GM18508 (cell line): ENCODE data around the gene VGLL4.
"Not testable (repeated sequence)": the region's sequence is repeated elsewhere in the genome, so short reads cannot be mapped to it uniquely, and the experiment has no call there.

Experiments used
- ATAC-seq: cut with Tn5 transposase; IDR thresholded peaks from one replicate; pipeline ENCODE4 v1.9.1; 2021; ENCODE audit warnings: moderate number of reproducible peaks; ENCODE audit not compliant: insufficient read depth, unreplicated experiment

VGLL4 gene

DNA sequence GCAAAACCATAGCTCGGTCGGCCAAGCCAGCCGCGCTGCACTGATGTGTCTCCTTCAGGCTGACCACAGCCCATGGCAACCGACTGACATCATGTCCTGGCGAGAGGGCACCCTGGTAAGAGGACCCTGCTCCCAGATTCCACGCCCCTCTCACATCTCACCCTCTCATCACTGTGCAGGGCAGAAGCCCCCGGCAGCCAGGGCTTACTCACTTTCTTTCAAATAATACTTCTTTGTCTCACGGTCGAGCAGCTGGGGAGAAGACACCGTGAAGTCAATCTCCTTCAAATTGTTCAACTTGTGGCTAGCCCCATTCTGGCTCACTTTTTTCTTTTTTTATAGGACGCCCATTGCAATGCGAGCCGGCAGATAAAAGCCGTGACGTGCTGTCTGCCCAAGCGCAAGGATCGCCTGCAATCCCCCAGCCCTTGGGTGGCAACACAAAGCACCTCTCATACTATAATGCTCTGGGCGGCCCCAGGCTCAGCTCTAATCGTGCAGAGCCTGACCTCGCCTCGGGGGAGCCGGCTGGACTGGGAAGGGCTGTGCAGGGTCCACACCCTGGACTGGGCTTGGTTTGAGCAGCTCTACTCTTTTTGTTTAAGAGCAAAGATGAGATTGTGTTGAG lies 33.6 kb downstream of the VGLL4 start:
- ATAC-seq: no peak

DNA sequence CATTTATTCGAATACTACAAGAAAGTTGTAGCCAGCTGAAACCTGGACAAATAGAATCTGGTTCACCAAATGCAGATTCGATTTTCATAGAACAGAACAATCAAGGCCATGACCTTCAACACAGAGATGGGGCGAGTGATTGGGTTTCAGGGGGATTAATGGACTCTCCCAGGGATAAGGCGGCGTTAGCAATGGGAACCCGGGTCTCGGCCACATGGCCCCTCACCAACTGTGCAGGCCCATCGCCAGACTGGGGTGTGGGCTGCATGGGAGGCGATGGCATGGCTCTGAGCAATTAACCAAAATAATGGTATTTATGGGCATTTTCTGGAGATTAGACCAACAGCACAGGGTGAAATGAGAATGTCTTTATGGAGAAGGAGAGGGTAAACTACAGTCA lies 34.2 kb downstream of the VGLL4 start:
- ATAC-seq: no peak

DNA sequence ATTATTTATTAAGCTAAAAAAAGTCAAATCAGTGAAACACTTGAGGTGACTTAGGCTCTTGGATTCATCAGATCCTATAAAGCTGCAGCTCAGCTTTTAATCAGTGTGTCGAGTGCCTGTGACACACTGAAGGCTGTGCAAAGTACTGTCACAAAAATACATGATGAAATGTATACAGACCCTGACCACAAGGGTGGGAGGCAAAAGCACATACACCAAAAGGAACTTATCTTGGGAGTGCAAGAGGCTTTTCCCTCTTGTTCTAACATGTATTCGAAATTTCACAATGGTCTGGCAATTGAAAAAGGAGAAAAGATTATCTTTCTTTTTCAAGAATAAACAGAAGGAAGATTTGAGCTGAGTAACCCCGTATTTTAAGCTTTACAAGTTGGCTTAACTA lies 35.9 kb downstream of the VGLL4 start:
- no peak for ATAC-seq

GRCh38 chr3:11606865-11607440 lies 36.8 kb downstream of the VGLL4 start:
- ATAC-seq: no peak

- ATAC-seq: no peak
Measured at GRCh38 chr3:11606090-11606784, 37.5 kb downstream of the VGLL4 start.

DNA sequence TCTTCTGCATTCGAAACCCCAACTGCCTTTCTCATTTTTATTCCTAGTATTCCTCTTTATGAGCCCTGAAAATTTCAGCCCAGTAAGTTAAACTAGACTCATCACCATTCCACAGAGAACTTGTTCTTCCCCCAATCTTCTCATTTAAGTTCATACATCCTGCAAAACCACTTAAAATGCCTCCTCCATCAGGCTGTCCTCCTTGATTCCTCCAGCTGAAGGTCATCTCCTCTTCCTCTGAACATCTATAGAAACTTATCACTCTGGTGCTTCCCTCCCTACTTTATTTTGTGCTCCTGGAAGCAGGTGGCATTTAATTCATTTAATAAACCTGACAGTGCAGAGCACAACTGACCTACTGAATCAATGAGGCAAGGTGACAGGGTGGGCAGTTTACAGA lies 38.3 kb downstream of the VGLL4 start:
- no peak for ATAC-seq

DNA sequence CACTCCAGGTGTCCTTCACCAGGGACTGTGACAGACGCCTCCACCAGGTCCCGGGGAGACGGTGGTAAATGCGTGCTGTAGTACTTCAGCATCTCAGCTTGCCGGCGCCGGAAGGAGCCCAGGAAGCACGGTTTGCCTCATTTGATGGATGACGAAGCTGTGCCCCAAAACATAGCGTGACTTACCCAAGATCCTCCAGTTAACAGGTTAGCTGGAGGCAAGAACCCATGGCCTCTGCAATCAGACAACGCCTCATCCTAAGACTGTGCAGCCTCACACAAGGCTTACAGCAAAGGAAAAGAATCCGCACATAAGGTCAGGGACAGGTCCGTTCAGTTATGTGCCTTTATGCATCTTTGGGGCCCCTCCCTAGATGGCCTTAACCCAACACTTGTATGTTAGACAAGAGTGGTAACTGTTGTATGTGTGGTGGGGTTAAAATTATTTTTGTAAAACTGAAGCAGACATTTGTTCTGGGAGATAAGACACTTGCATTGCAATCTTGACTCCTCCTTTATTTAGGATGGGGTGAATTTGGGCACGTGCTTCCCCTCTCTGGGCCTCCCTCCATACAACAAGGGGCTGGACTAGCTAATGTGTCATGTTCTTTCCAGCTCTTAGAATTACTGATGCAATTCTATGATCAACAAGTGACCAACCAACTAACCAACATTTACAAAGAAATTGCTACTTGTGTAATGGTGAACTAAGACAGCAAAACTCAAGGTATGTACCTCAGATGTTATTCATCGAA lies 39.4 kb downstream of the VGLL4 start:
- no peak for ATAC-seq

DNA sequence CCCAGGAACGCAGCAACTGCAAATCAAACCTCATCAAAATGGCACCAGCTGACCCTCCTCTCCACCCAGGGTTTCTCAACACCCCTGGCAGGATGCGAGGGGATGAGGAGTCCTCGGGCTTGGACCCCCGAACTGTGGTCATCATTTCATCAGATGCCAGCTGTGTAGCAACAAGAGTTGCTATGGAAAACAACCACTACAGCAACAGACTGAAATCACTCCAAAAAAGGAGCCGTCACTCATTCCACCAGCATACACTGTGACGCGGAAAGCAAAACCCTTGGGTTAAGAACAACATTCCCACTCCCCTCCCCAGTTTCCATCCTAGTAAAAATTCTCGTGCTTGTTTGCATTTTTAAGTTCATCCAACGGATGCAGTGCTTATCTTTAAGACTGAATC lies 40.1 kb downstream of the VGLL4 start:
- ATAC-seq: no peak

DNA sequence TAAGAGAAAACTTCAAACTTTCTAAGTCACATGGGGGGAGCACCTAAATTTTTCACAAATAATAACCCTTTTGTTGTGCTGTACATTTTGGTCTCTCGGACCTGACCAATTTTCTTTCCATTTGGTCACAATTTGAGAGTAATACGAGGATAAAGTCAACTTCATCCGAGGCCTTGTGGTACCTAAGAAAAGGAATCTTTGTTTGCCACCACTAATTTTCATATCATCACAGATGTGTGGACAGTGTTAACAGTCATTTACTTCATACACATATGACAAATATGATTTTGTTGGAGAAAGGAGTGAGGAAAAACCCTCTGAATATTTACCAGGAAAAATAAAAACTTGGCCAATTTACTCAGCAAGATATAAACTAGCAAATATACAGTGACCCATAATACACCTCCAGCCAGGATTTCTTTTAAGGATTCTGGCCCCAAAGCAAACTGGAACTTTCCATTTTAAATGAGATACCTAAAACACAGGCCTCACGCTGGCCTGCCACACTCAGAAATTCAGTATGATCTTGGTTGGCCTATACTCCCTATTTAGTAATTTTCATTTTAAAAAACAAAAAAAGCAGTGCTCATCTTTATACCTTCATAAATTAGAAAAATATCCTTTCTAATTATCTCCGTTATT lies 40.7 kb downstream of the VGLL4 start:
- ATAC-seq: no peak

- no peak for ATAC-seq
Measured at GRCh38 chr3:11602239-11602840, 41.4 kb downstream of the VGLL4 start.

DNA sequence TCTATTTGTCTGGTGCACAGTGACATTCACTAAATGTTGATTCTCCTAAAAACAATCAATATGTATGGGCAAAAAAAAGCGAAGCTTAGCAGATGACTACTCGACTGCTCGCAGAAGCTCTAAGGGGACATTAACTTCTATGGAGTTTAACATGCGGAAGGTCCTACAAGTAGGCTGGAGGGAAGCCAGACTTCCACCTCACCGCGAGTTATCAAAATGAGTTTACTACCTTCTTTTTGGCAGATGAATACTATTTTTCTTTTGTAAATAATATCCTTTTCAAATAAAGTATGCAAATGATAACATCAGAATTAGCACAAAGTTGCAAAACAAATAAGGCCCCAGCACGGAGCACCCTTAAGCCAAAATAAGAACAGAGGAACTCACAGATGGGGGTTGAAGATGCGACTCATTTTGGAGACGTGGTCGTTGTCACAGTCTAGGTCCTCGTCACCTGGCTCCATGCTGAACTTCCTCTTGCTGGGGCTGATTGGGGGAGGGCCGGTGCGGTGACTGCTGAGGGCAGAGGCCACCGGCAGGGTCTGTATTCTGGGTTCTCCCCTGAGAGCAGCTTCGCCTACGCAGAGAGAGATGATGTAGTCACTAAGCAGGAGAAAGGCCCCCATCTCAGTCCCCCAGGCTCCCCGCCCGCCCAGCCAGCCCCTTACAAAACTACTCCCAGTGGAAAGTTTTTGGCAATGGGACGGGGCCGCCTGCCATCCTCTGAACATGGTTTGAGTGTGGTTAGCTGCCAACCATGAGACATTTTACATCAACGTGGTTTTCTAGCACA lies 42.1 kb downstream of the VGLL4 start:
- ATAC-seq: peak; percentile 66

GRCh38 chr3:11600501-11601282 lies 43.0 kb downstream of the VGLL4 start:
- ATAC-seq: no peak

GRCh38 chr3:11596387-11596786 lies 47.3 kb downstream of the VGLL4 start:
- no peak for ATAC-seq

GRCh38 chr3:11595024-11595423 lies 48.7 kb downstream of the VGLL4 start:
- ATAC-seq: not testable (repeated sequence)

GRCh38 chr3:11593318-11594034 lies 50.2 kb downstream of the VGLL4 start:
- ATAC-seq: no peak

DNA sequence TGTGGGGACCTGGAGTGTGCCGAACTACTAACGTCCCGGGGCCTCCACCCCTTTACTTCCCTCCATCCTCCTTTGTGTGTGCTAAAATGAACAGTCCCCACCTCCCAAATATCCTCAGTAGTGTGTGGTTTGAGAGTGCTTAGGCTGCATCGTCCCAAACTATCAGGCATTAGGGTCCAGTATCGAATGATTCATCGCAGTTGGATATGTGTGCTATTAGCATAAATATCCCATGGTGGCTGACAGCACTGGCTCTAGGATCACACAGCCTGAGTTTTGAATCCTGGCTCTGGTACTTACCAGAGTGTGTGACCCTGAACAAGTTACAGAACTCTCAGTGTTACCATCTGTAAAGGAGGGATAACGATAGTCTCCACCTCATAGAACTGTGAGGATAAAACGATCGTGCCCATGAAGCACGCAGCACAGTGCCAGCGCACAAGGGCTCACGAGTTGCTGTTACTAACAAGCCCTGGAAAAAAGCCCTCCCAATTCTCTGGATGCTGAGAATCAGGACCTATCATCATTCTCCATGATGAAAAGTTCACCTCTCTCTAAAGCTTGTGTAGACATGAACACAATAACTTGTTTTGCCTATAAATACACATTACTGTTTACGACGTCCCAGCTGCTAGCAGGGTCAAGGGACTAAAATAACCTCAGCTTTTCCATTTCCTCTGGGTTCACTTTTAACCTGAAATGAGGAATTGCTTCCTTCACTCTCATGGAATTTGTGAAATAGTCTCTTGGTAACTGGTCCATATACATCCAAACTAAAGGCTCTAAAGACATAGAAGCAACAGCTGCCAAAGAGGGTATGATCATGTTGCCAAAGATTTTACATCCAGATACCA lies 51.0 kb downstream of the VGLL4 start:
- ATAC-seq: no peak
